Skeletal muscle tissue (tissue), 4 donors: ENCODE measurements around the gene SPN. TPM values are rescaled to one million over a fixed set of nuclear protein-coding genes. Genes with fewer than 3 reads are reported as not detected.
"Not testable (repeated sequence)": the region's sequence is repeated elsewhere in the genome, so short reads cannot be mapped to it uniquely, and the experiment has no call there.

Source experiments
- H3K27ac ChIP-seq: one replicate; pipeline ENCODE4 v1.7.0; 2013; ENCODE audit warnings: mild to moderate bottlenecking, low read depth, low read length, inconsistent platforms
- H3K27me3 ChIP-seq, 3 donors: one replicate each; pipeline ENCODE4 v1.7.0; 2013; ENCODE audit warnings: low read length in 3 of 3; ENCODE audit not compliant: control insufficient read depth in 3 of 3, insufficient read depth in 3 of 3
- H3K36me3 ChIP-seq, 3 donors: one replicate each; pipeline ENCODE4 v1.7.0; 2013; ENCODE audit warnings: low read length in 3 of 3; ENCODE audit not compliant: control insufficient read depth in 3 of 3, insufficient read depth in 3 of 3
- H3K4me1 ChIP-seq, 3 donors: one replicate each; pipeline ENCODE4 v1.7.0; 2013; ENCODE audit warnings: low read length in 3 of 3, mild to moderate bottlenecking in 3 of 3; ENCODE audit not compliant: control insufficient read depth in 3 of 3, insufficient read depth in 3 of 3
- H3K4me3 ChIP-seq, 3 donors: one replicate each; pipeline ENCODE4 v1.7.0; 2013; ENCODE audit warnings: low read length in 3 of 3
- H3K9ac ChIP-seq, 3 donors: one replicate each; pipeline ENCODE4 v1.7.0; 2013; ENCODE audit warnings: low read length in 3 of 3, mild to moderate bottlenecking in 3 of 3, moderate library complexity in 2 of 3, low read depth in 1 of 3
- H3K9me3 ChIP-seq, 3 donors: one replicate each; pipeline ENCODE4 v1.7.0; 2013; ENCODE audit warnings: low read length in 3 of 3; ENCODE audit not compliant: control insufficient read depth in 3 of 3
- total RNA-seq: library from RNA; depleted of rRNA; stranded (reverse); fragments of >200 nt; gene quantifications from one replicate; pipeline ENCODE4 v1.2.3, GENCODE V29; 2014
- donor health status: Osteomylitis.

Gene SPN
- total RNA-seq, 1 donor from 2014 or later: 1.0 TPM

DNA sequence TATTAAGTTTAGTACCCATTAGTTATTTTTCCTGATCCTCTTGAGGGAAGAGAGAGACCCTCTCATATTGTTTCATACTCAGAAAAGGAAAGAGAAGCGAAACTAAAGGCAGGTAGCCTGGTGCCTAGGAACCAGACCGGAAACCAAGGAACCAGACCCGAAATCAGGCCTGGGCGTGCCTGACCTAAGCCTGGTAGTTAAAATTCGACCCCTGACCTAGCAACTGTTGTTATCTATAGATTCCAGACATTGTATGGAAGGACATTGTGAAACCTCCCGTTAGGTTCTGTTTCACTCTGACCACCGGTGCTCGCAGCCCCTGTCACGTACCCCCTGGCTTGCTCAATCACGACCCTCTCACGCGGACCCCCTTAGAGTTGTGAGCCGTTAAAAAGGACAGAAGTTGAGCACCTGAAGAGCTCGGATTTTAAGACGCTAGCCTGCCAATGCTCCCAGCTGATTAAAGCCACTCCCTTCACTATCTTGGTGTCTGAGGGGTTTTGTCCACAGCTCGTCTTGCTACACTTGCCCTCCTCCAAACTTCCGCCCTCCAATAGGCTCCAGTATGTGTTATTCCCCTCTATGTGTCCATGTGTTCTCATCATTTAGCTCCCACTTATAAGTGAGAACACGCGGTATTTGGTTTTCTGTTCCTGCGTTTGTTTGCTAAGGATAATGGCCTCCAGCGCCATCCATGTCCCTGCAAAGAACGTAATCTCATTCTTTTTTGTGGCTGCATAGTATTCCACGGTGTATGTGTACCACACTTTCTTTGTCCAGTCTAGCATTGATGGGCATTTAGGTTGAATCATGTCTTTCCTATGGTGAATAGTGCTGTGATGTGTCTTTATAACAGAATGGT is 26.7 kb downstream of the SPN start:
- not testable (repeated sequence) for H3K4me1 ChIP-seq, H3K27me3 ChIP-seq, H3K9me3 ChIP-seq, H3K36me3 ChIP-seq, H3K27ac ChIP-seq, H3K4me3 ChIP-seq, H3K9ac ChIP-seq

DNA sequence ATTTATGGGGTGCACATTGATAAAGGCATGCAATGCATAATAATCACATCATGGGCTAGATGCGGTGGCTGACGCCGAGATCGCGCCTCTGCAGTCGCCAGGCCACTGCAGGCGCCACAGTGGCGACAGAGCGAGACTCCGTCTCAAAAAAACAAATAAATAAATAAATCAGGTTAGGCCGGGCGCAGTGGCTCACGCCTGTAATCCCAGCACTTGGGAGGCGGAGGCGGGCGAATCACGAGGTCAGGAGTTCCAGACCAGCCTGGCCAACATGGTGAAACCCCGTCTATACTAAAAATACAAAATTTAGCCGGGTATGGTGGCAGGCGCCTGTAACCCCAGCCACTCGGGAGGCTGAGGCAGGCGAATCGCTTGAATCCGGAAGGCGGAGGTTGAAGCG is 29.6 kb downstream of the SPN start:
- not testable (repeated sequence) for H3K4me3 ChIP-seq, H3K9ac ChIP-seq, H3K4me1 ChIP-seq, H3K27me3 ChIP-seq, H3K9me3 ChIP-seq, H3K36me3 ChIP-seq, H3K27ac ChIP-seq

DNA sequence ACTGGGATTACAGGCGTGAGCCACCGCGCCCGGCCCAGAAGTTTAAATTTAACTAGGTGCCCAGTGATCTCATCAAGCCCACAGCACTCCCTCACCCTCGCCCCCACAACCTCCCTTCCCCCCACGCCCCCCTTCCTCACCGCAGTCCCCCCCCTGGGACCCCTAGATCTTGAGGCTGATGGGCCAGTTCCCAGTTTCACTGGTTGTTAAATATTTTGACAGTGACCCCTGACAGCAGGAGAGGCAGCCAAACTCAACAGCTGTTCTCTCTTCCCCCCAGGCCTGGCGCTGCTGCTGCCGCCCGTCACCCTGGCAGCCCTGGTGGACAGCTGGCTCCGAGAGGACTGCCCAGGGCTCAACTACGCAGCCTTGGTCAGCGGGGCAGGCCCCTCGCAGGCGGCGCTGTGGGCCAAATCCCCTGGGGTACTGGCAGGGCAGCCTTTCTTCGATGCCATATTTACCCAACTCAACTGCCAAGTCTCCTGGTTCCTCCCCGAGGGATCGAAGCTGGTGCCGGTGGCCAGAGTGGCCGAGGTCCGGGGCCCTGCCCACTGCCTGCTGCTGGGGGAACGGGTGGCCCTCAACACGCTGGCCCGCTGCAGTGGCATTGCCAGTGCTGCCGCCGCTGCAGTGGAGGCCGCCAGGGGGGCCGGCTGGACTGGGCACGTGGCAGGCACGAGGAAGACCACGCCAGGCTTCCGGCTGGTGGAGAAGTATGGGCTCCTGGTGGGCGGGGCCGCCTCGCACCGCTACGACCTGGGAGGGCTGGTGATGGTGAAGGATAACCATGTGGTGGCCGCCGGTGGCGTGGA is 31.5 kb downstream of the SPN start:
- no peaks in the 10 kb centered on the region for H3K27me3 ChIP-seq
- no peaks in the 10 kb centered on the region for H3K36me3 ChIP-seq
- peak overlapping the region in 2 of 3 donors; percentile 30 to 45 for H3K4me3 ChIP-seq
- H3K27ac ChIP-seq: peak overlapping the region; percentile 68
- H3K9ac ChIP-seq: peak overlapping the region; percentile 38 to 69 (median 68)
- no peaks in the 10 kb centered on the region for H3K9me3 ChIP-seq
- peaks cover 0 to 5% (median 5%) of the 10 kb centered on the region in 3 donors for H3K4me1 ChIP-seq

DNA sequence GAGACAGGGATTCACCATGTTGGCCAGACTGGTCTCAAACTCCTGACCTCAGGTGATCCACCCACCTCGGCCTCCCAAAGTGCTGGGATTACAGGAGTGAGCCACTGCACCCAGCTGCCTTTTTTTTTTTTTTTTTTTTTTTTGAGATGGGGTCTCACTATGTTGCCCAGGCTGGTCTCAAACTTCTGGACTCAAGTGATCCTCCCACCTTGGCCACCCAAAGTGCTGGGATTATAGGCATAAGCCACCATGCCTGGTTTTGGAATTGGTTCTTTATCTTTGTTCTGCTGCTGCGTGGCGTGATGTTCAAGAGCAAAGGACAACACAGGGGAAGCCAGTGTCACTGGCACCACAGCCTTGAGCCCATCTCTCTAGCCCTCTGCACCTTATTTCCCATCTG is 32.6 kb downstream of the SPN start:
- not testable (repeated sequence) for H3K27ac ChIP-seq, H3K27me3 ChIP-seq, H3K9ac ChIP-seq, H3K4me1 ChIP-seq, H3K9me3 ChIP-seq, H3K4me3 ChIP-seq, H3K36me3 ChIP-seq

DNA sequence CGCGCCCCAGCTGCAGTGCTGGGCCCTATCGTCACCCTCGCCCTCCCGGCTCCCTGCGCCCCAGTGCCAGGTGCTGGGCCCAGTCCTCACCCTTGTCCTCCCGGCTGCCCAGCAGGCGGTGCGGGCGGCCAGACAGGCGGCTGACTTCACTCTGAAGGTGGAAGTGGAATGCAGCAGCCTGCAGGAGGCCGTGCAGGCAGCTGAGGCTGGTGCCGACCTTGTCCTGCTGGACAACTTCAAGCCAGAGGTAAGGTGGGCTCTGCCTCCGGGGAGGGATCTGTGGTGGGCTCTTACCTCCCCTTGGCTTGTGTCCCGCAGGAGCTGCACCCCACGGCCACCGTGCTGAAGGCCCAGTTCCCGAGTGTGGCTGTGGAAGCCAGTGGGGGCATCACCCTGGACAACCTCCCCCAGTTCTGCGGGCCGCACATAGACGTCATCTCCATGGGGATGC is 33.9 kb downstream of the SPN start:
- Histone ChIP-seq H3K4me3 (no peak overlapping the region), H3K9me3 (no peaks in the 10 kb centered on the region), H3K4me1 (peaks cover 3 to 5% (median 5%) of the 10 kb centered on the region in 3 donors), H3K36me3 (no peaks in the 10 kb centered on the region), H3K9ac (no peak overlapping the region), H3K27me3 (no peaks in the 10 kb centered on the region), H3K27ac (no peak overlapping the region)

DNA sequence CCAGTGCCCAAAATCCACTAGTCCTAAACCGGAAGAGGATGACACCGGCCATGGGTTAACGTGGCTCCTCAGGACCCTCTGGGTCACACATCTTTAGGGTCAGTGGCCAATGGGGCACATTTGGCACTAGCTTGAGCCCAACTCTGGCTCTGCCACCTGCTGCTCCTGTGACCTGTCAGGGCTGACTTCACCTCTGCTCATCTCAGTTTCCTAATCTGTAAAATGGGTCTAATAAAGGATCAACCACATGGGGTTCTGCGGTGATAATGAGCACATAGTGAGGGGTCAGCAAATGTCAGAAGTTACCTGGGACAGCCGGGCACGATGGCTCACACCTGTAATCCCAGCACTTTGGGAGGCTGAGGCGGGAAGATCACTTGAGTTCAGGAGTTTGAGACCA is 34.3 kb downstream of the SPN start:
- Histone ChIP-seq H3K27ac (no peak overlapping the region), H3K4me3 (no peak overlapping the region), H3K9me3 (no peaks in the 10 kb centered on the region), H3K27me3 (no peaks in the 10 kb centered on the region), H3K36me3 (no peaks in the 10 kb centered on the region), H3K4me1 (peaks cover 3 to 5% (median 5%) of the 10 kb centered on the region in 3 donors), H3K9ac (no peak overlapping the region)

DNA sequence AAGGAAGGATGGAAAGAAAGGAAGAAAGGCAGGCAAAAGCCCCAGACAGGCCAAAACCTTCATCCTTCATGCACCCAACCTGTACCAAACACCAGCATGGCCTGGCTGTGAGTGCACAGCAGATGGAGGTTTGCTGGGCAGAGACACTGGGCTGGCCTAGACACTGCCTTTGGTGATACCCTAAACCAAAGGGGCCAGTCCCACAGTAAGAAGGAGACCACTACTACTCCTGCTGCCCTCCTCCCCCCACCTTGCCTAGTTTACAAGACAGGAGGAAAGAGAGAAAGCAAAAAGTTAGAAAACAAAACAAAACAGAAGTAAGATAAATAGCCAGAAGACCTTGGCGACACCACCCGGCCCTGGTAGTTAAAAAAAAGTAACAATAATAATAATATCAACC is 35.0 kb downstream of the SPN start:
- H3K27ac ChIP-seq: no peak overlapping the region
- no peaks in the 10 kb centered on the region for H3K27me3 ChIP-seq
- H3K36me3 ChIP-seq: no peaks in the 10 kb centered on the region
- H3K4me3 ChIP-seq: no peak overlapping the region
- H3K9me3 ChIP-seq: no peaks in the 10 kb centered on the region
- H3K4me1 ChIP-seq: peaks cover 3 to 5% (median 5%) of the 10 kb centered on the region in 3 donors
- H3K9ac ChIP-seq: no peak overlapping the region

DNA sequence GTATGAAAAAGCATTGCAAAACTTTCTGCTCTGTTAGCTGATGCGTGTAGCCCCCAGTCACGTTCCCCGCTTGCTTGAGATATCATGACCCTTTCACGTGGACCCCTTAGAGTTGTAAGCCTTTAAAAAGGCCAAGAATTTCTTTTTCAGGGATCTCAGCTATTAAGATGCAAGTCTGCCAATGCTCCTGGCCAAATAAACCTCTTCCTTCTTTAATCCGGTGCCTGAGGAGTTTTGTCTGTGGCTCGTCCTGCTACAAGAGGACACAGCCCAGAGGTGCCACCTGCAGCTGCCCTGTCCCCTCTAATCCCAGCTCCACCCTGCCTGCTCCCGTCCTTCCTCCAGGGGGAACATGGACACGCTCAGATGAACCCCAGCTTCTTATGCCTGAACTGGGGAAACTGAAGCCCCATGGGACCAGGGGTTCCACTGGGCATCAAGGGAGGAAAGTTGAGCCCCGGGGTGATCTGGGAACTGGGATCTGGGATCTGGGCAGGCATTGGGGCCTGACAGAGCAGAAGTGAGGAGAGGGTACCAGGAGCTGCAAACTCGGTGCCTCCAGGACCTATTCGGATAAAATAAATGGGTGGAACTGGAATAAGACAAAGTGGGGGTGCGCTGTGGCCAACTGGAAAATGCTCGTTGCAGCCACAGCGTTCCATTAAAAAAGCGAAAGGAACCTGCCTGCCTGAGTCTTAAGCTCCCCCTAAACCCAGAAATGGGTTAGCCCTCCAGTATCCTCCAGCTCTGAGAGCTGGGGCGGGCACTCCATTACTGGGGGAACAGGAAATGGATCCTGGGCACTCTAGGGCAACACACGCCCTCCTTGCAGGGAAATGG is 35.7 kb downstream of the SPN start:
- no peak overlapping the region for H3K9ac ChIP-seq
- no peaks in the 10 kb centered on the region for H3K27me3 ChIP-seq
- H3K4me1 ChIP-seq: peaks cover 3 to 5% (median 5%) of the 10 kb centered on the region in 3 donors
- no peaks in the 10 kb centered on the region for H3K36me3 ChIP-seq
- H3K27ac ChIP-seq: no peak overlapping the region
- H3K9me3 ChIP-seq: no peaks in the 10 kb centered on the region
- no peak overlapping the region for H3K4me3 ChIP-seq

DNA sequence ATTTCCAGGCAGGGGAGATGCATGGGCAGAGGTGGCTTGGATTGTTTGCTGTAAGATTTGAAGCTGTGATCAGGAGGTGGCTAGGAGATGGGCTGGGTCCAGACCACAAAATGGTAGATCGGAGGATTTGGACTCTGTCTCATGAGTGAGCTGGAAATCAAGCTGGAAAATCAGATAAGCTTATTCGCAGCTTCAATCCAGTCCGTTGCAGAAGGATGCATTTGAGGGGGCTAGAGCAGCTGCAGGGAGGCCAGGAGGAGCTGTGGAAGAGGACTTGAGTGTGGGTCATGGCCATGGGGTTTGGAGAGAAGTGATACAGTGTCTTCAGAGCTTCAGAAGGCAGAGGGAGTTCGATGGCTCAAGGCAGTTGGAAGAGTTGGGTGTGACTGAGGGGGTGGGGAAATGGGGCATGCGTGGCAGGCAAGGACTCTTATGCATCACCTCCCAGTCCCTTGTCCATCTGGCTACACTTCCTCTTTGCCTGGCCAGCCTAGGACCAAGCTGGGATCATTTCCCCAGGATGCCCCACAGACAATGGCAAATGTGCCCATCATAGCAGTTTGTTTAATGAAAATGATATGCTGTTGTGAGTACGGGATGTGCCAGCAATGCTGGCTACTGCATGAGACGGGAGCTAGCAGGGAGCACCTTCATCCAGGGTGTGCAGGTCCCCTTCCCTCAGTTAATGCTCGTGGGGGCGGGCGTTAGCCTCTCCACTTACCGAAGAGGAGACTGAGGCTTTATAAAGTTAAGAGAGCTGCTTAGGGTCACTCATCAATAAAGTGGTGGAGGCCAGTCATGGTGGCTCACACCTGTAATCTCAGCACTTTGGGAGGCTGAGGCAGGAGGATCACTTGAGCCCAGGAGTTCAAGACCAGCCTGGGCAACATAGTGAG is 36.5 kb downstream of the SPN start:
- Histone ChIP-seq H3K9ac (no peak overlapping the region), H3K27me3 (no peaks in the 10 kb centered on the region), H3K4me3 (no peak overlapping the region), H3K4me1 (peaks cover 3% of the 10 kb centered on the region in 3 donors), H3K36me3 (no peaks in the 10 kb centered on the region), H3K27ac (no peak overlapping the region), H3K9me3 (no peaks in the 10 kb centered on the region)
